Trophoblast cell (in vitro differentiated cells and primary cell): Measurements from ENCODE around the gene ATOSB.
A peak's percentile ranks its signal among the peaks of the same experiment; 100 is the strongest.

Experiments used
- DNase-seq, 2 donors: peaks; one replicate each; pipeline ENCODE4 v3.0.0-alpha.2; 2016
- H2AFZ ChIP-seq: 2 replicates; pipeline ENCODE4 v1.6.1; 2013; ENCODE audit warnings: low read length, moderate library complexity, mild to moderate bottlenecking; ENCODE audit not compliant: insufficient read depth, poor library complexity
- H2AK5ac ChIP-seq: 2 replicates; pipeline ENCODE4 v1.6.1; 2013; ENCODE audit warnings: mild to moderate bottlenecking, low read length
- H2BK120ac ChIP-seq: 2 replicates; pipeline ENCODE4 v1.6.1; 2013; ENCODE audit warnings: low read length, mild to moderate bottlenecking, moderate library complexity; ENCODE audit not compliant: insufficient read depth, poor library complexity
- H2BK12ac ChIP-seq: 2 replicates; pipeline ENCODE4 v1.6.1; 2013; ENCODE audit warnings: mild to moderate bottlenecking, low read length, moderate library complexity
- H2BK5ac ChIP-seq: 2 replicates; pipeline ENCODE4 v1.6.1; 2013; ENCODE audit warnings: low read length, low read depth, moderate library complexity, mild to moderate bottlenecking; ENCODE audit not compliant: poor library complexity
- H3K14ac ChIP-seq: 2 replicates; pipeline ENCODE4 v1.6.1; 2013; ENCODE audit warnings: mild to moderate bottlenecking, low read length
- H3K18ac ChIP-seq: 2 replicates; pipeline ENCODE4 v1.6.1; 2013; ENCODE audit warnings: mild to moderate bottlenecking, low read length
- H3K23ac ChIP-seq: 2 replicates; pipeline ENCODE4 v1.6.1; 2013; ENCODE audit warnings: low read length
- H3K27ac ChIP-seq: 2 replicates; pipeline ENCODE4 v1.5.1; 2013; ENCODE audit warnings: low read depth, mild to moderate bottlenecking, inconsistent platforms, low read length, moderate library complexity
- H3K27me3 ChIP-seq: 2 replicates; pipeline ENCODE4 v1.6.1; 2013; ENCODE audit warnings: inconsistent platforms, mild to moderate bottlenecking, low read length, moderate library complexity; ENCODE audit not compliant: insufficient read depth
- H3K36me3 ChIP-seq, 2 experiments: 1 replicate in 1 of 2; 2 replicates in 1 of 2; pipeline ENCODE4 v1.6.1; 2013; ENCODE audit warnings: low read length in 2 of 2, mild to moderate bottlenecking in 2 of 2, moderate library complexity in 1 of 2; ENCODE audit not compliant: insufficient read depth in 2 of 2, control insufficient read depth in 1 of 2
- H3K4ac ChIP-seq: 2 replicates; pipeline ENCODE4 v1.6.1; 2013; ENCODE audit warnings: low read depth, mild to moderate bottlenecking, low read length, moderate library complexity
- H3K4me1 ChIP-seq, 2 experiments: 1 replicate in 1 of 2; 2 replicates in 1 of 2; pipeline ENCODE4 v1.6.1; 2013; ENCODE audit warnings: low read length in 2 of 2, mild to moderate bottlenecking in 2 of 2, moderate library complexity in 1 of 2; ENCODE audit not compliant: insufficient read depth in 2 of 2, control insufficient read depth in 1 of 2
- H3K4me2 ChIP-seq: 2 replicates; pipeline ENCODE4 v1.6.1; 2013; ENCODE audit warnings: inconsistent platforms, mild to moderate bottlenecking, low read length, moderate library complexity
- H3K4me3 ChIP-seq: 2 replicates; pipeline ENCODE4 v1.5.1; 2013; ENCODE audit warnings: mild to moderate bottlenecking, low read depth, low read length, inconsistent platforms
- H3K79me1 ChIP-seq: one replicate; pipeline ENCODE4 v1.6.1; 2013; ENCODE audit warnings: low read length
- H3K79me2 ChIP-seq: 2 replicates; pipeline ENCODE4 v1.6.1; 2013; ENCODE audit warnings: low read length, mild to moderate bottlenecking; ENCODE audit not compliant: control insufficient read depth, insufficient read depth, poor library complexity
- H3K9ac ChIP-seq: 2 replicates; pipeline ENCODE4 v1.6.1; 2013; ENCODE audit warnings: mild to moderate bottlenecking, low read length
- H3K9me3 ChIP-seq: 2 replicates; pipeline ENCODE4 v1.6.1; 2013; ENCODE audit warnings: low read depth, mild to moderate bottlenecking, control low read depth, inconsistent platforms, low read length; ENCODE audit not compliant: insufficient read depth
- H4K12ac ChIP-seq: 2 replicates; pipeline ENCODE4 v1.6.1; 2013; ENCODE audit warnings: low read depth, mild to moderate bottlenecking, low read length, moderate library complexity
- H4K8ac ChIP-seq: 2 replicates; pipeline ENCODE4 v1.6.1; 2013; ENCODE audit warnings: low read depth, mild to moderate bottlenecking, low read length, moderate library complexity
- H4K91ac ChIP-seq: one replicate; pipeline ENCODE4 v1.6.1; 2013; ENCODE audit warnings: low read depth, mild to moderate bottlenecking, low read length, moderate library complexity
- WGBS: extraction: QIAGEN DNeasy Blood & Tissue Kit; methylation state at CpG from one replicate; pipeline ENCODE4 v1.1.7; 2013; ENCODE audit warnings: missing lambda C conversion rate; ENCODE audit not compliant: insufficient read length, insufficient coverage; ENCODE audit errors: extremely low coverage; 5-methylcytosine and 5-hydroxymethylcytosine counted together

ATOSB gene

DNA sequence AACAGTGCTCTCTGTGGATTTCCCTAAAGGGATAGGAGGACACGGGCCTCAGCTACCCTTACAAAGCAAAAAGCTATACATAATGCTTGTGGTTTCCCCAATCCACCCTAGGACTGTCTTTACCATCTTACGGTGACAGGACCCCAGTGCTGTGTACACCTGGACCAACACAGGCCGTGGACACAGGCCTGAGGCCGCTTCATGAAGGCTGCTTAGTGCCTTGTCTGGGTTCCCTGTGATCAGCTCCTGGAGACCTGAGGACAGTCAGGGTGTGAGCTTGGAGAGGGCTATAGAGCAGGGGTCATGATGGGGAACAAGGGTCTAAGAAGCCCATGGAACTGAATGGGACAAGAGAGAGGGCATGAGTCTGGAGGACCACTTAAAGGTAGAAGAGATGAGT lies 38.8 kb downstream of the ATOSB start:
- DNase-seq = no peak
- H3K4me1 ChIP-seq = peaks cover 13 to 15% of the 10 kb centered on the region in 2 experiments
- no peak overlapping the region for H3K4me2 ChIP-seq
- no peak overlapping the region for H3K14ac ChIP-seq
- H3K36me3 ChIP-seq = peaks cover 30 to 40% of the 10 kb centered on the region in 2 experiments
- H3K27me3 ChIP-seq = no peaks in the 10 kb centered on the region
- no peak overlapping the region for H2AFZ ChIP-seq
- no peak overlapping the region for H4K12ac ChIP-seq
- H3K18ac ChIP-seq = no peak overlapping the region
- no peak overlapping the region for H4K8ac ChIP-seq
- H3K9me3 ChIP-seq = no peaks in the 10 kb centered on the region
- H3K79me2 ChIP-seq = peaks cover 16% of the 10 kb centered on the region
- no peak overlapping the region for H2BK120ac ChIP-seq
- no peak overlapping the region for H2BK5ac ChIP-seq
- peak overlapping the region; percentile 9 for H3K9ac ChIP-seq
- H2AK5ac ChIP-seq = no peak overlapping the region
- H3K27ac ChIP-seq = no peak overlapping the region
- no CpG with 5 or more reads among the region's 4 CpGs for WGBS
- H3K4me3 ChIP-seq = no peak overlapping the region
- H3K4ac ChIP-seq = no peak overlapping the region
- no peak overlapping the region for H2BK12ac ChIP-seq
- H3K23ac ChIP-seq = no peak overlapping the region
- peaks cover 17% of the 10 kb centered on the region for H3K79me1 ChIP-seq
- no peak overlapping the region for H4K91ac ChIP-seq

DNA sequence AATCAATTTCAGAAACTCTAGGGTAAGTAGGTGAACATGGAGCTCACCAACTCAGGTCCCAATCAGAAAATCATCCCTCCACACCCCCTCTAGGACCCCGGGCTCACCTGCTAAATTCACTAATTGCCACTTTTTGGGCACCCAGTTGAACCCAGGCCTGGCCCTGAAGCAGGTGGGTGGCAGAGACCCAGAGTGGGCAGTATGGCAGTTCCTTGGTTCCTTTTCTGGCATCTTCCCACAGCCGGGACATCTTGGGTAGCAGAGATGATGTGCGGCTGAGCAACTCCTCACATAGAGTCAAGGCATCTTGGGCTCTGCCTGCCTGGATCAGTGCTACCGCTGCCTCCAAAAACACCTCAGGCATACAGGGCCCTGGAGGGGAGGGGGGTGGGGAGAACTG lies 40.3 kb downstream of the ATOSB start:
- no peak overlapping the region for H3K23ac ChIP-seq
- H3K27ac ChIP-seq = no peak overlapping the region
- no peak overlapping the region for H3K14ac ChIP-seq
- H3K4me2 ChIP-seq = no peak overlapping the region
- H3K79me1 ChIP-seq = peaks cover 21% of the 10 kb centered on the region
- no peak for DNase-seq
- peaks cover 27% of the 10 kb centered on the region for H3K79me2 ChIP-seq
- H2BK120ac ChIP-seq = no peak overlapping the region
- no peak overlapping the region for H4K8ac ChIP-seq
- no peak overlapping the region for H3K4ac ChIP-seq
- no peak overlapping the region for H2AFZ ChIP-seq
- H2AK5ac ChIP-seq = no peak overlapping the region
- H3K27me3 ChIP-seq = no peaks in the 10 kb centered on the region
- H2BK5ac ChIP-seq = no peak overlapping the region
- H4K91ac ChIP-seq = no peak overlapping the region
- H3K9me3 ChIP-seq = no peaks in the 10 kb centered on the region
- peaks cover 18 to 19% of the 10 kb centered on the region in 2 experiments for H3K4me1 ChIP-seq
- no peak overlapping the region for H3K9ac ChIP-seq
- H4K12ac ChIP-seq = no peak overlapping the region
- peaks cover 30 to 40% of the 10 kb centered on the region in 2 experiments for H3K36me3 ChIP-seq
- no CpG with 5 or more reads among the region's 4 CpGs for WGBS
- no peak overlapping the region for H3K18ac ChIP-seq
- peak overlapping the region; percentile 12 for H3K4me3 ChIP-seq
- H2BK12ac ChIP-seq = no peak overlapping the region

DNA sequence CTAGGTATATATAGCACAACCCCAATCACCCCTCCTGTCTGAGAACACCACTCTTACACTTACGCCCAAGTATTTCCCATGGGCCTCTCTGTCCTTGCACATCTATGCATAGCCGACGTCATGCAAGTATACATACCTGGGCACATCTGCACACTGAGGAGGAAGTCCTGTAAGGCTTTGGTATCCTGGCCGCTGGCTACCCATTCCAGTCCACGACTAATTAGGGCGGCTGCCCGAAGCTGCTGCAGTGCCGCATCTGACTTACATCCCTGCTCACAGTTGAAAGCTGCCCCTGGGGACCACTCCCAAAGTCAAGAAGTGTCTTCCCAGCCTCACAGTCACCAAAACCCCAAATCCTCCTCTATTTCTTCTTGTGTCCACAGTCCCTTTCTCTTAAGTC lies 40.9 kb downstream of the ATOSB start:
- Histone ChIP-seq H3K27me3 (no peaks in the 10 kb centered on the region), H3K4me2 (no peak overlapping the region), H2AFZ (no peak overlapping the region), H3K4me3 (no peak overlapping the region), H3K4ac (no peak overlapping the region), H4K91ac (no peak overlapping the region), H3K9ac (no peak overlapping the region), H2BK120ac (no peak overlapping the region), H3K36me3 (peaks cover 30 to 44% of the 10 kb centered on the region in 2 experiments), H2BK12ac (no peak overlapping the region), H2BK5ac (no peak overlapping the region), H3K9me3 (no peaks in the 10 kb centered on the region), H4K8ac (no peak overlapping the region), H3K27ac (no peak overlapping the region), H3K4me1 (peaks cover 21 to 25% of the 10 kb centered on the region in 2 experiments), H3K79me2 (peaks cover 33% of the 10 kb centered on the region), H3K79me1 (peaks cover 19% of the 10 kb centered on the region), H3K18ac (no peak overlapping the region), H3K14ac (no peak overlapping the region), H3K23ac (no peak overlapping the region), H2AK5ac (no peak overlapping the region), H4K12ac (no peak overlapping the region)
- DNase-seq = no peak
- no CpG with 5 or more reads among the region's 8 CpGs for WGBS

DNA sequence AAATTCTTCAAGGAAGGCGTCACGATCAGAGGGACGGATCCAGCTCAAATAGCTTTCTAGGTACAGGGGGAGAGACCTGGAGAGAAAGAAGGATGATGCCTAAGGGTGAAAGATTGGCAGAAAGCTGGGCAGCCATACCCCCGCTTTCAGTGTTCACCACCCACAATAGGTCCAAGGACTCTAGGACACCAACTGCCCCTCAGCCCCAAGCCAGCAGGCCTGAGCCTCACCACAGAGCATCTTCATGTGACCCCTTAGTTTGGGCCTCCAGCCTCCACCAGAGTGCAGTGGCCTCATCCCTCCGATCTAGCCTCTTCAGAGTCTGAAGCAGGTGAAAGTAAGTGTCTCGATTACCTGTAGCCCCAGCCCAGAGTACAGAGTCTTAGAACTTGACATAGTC lies 41.5 kb downstream of the ATOSB start:
- no peak overlapping the region for H2BK120ac ChIP-seq
- H2AK5ac ChIP-seq = no peak overlapping the region
- H4K12ac ChIP-seq = no peak overlapping the region
- peaks cover 30 to 44% of the 10 kb centered on the region in 2 experiments for H3K36me3 ChIP-seq
- no peak overlapping the region for H2BK12ac ChIP-seq
- DNase-seq = no peak
- no peak overlapping the region for H3K4me2 ChIP-seq
- H4K91ac ChIP-seq = no peak overlapping the region
- WGBS = no CpG with 5 or more reads among the region's 6 CpGs
- H3K23ac ChIP-seq = no peak overlapping the region
- peaks cover 32% of the 10 kb centered on the region for H3K79me2 ChIP-seq
- H4K8ac ChIP-seq = no peak overlapping the region
- no peak overlapping the region for H3K9ac ChIP-seq
- H3K9me3 ChIP-seq = no peaks in the 10 kb centered on the region
- no peak overlapping the region for H3K27ac ChIP-seq
- no peak overlapping the region for H3K14ac ChIP-seq
- no peaks in the 10 kb centered on the region for H3K27me3 ChIP-seq
- no peak overlapping the region for H3K4ac ChIP-seq
- peaks cover 12% of the 10 kb centered on the region for H3K79me1 ChIP-seq
- no peak overlapping the region for H2AFZ ChIP-seq
- H3K18ac ChIP-seq = no peak overlapping the region
- H3K4me3 ChIP-seq = no peak overlapping the region
- H2BK5ac ChIP-seq = no peak overlapping the region
- H3K4me1 ChIP-seq = peaks cover 20 to 24% of the 10 kb centered on the region in 2 experiments
